Stimulated activated CD8-positive, alpha-beta memory T cell treated with anti-CD3 and anti-CD28 coated beads, Interleukin-12 subunit alpha, Interleukin-12 subunit beta, amount 100 ng/mL, for 24 hours (primary cell): Measurements from ENCODE around the gene PRKCQ.
"Not testable (repeated sequence)": the region's sequence is repeated elsewhere in the genome, so short reads cannot be mapped to it uniquely, and the experiment has no call there.

Source experiments
- DNase-seq: peaks from one replicate; pipeline ENCODE4 v3.0.0-alpha.2; 2020; ENCODE audit errors: extremely low read depth

PRKCQ gene

GRCh38 chr10:6455592-6455991, 124.5 kb downstream of the PRKCQ start:
- DNase-seq, result no peak

GRCh38 chr10:6446711-6447110, 133.4 kb downstream of the PRKCQ start:
- no peak for DNase-seq

GRCh38 chr10:6445671-6446316, 134.3 kb downstream of the PRKCQ start:
- no peak for DNase-seq

GRCh38 chr10:6439875-6440274, 140.2 kb downstream of the PRKCQ start:
- DNase-seq, result not testable (repeated sequence)

- DNase-seq, result no peak
Observed at GRCh38 chr10:6431861-6432260, 148.2 kb downstream of the PRKCQ start.

GRCh38 chr10:6431186-6431585, 148.9 kb downstream of the PRKCQ start:
- no peak for DNase-seq

GRCh38 chr10:6430423-6430980, 149.6 kb downstream of the PRKCQ start:
- DNase-seq, result no peak

- no peak for DNase-seq
Observed at GRCh38 chr10:6427357-6427959, 152.6 kb downstream of the PRKCQ start.

GRCh38 chr10:6426317-6426716, 153.8 kb downstream of the PRKCQ start:
- no peak for DNase-seq

- no peak for DNase-seq
Observed at GRCh38 chr10:6423413-6424170, 156.5 kb downstream of the PRKCQ start.

- DNase-seq, result peak; percentile 21
Observed at GRCh38 chr10:6423004-6423403, 157.1 kb downstream of the PRKCQ start.

GRCh38 chr10:6418613-6419216, 161.4 kb downstream of the PRKCQ start:
- DNase-seq, result no peak

- no peak for DNase-seq
Observed at GRCh38 chr10:6418167-6418566, 161.9 kb downstream of the PRKCQ start.

GRCh38 chr10:6416892-6417512, 163.1 kb downstream of the PRKCQ start:
- no peak for DNase-seq

GRCh38 chr10:6411436-6411835, 168.6 kb downstream of the PRKCQ start:
- no peak for DNase-seq

- DNase-seq, result no peak
Observed at GRCh38 chr10:6410830-6411229, 169.2 kb downstream of the PRKCQ start.

- no peak for DNase-seq
Observed at GRCh38 chr10:6409971-6410643, 170.0 kb downstream of the PRKCQ start.

- no peak for DNase-seq
Observed at GRCh38 chr10:6408799-6409198, 171.3 kb downstream of the PRKCQ start.

GRCh38 chr10:6407034-6407721, 172.9 kb downstream of the PRKCQ start:
- no peak for DNase-seq

GRCh38 chr10:6406220-6407033, 173.6 kb downstream of the PRKCQ start:
- no peak for DNase-seq
